GM12891 (cell line): ENCODE data around the gene KCNAB1.

Experiments
- PAX5 ChIP-seq: IDR thresholded peaks from 2 replicates; pipeline ENCODE4 v1.6.1; 2011; ENCODE audit warnings: low read length, moderate library complexity, mild to moderate bottlenecking; ENCODE audit not compliant: insufficient read depth, severe bottlenecking
- POLR2A ChIP-seq: IDR thresholded peaks from 2 replicates; pipeline ENCODE4 v1.6.1; 2011; ENCODE audit warnings: low read depth, low read length, control low read depth
- POLR2AphosphoS5 ChIP-seq: IDR thresholded peaks from 2 replicates; pipeline ENCODE4 v1.6.1; 2011; ENCODE audit warnings: low read depth, low read length, control low read depth
- SPI1 ChIP-seq: IDR thresholded peaks from 2 replicates; pipeline ENCODE4 v1.6.1; 2011; ENCODE audit warnings: low read depth, low read length, control low read depth
- TAF1 ChIP-seq: IDR thresholded peaks from 2 replicates; pipeline ENCODE4 v1.6.1; 2011; ENCODE audit warnings: low read depth, low read length, control low read depth

GRCh38 chr3:156495816-156496215 is 375.4 kb downstream of the KCNAB1 start:
- TF ChIP-seq POLR2A (no peak), SPI1 (no peak), POLR2AphosphoS5 (no peak), TAF1 (no peak), PAX5 (no peak)
